ENCODE data around the gene ZC3H12D.

The ZC3H12D gene

GRCh38 chr6:149492798-149493343 lies 8.1 kb upstream of the ZC3H12D start:
- Histone ChIP-seq H3K27ac (ENCODE audit: extremely low read depth, low read depth, low read length) (no peak overlapping the region), H3K4me3 (ENCODE audit: low read depth, low read length) (no peak overlapping the region), H3K9me3 (ENCODE audit: control insufficient read depth, insufficient read depth, low read depth, low read length) (no peaks in the 10 kb centered on the region), H3K36me3 (ENCODE audit: control insufficient read depth in 2 of 2, insufficient read depth in 1 of 2, low read length in 2 of 2) (no peaks in the 10 kb centered on the region), H3K4me1 (ENCODE audit: control insufficient read depth, insufficient read depth, low read length) (no peaks in the 10 kb centered on the region)
- ChIA-PET CTCF (interaction anchor here (1.5 kb wide), 1 partner anchor 61 kb away, joined by 6 read pairs; no protein-coding TSS in a partner anchor), POLR2A (no interaction called here)
- no peak for TF ChIP-seq ZNF311 (tag by site-specific recombination; IDR thresholded peaks at IDR 0.05; ENCODE audit: borderline replicate concordance)
- no peak for TF ChIP-seq ZNF148 (tag by site-specific recombination; IDR thresholded peaks at IDR 0.05; ENCODE audit: borderline replicate concordance)

GRCh38 chr6:149489967-149490366 lies 5.2 kb upstream of the ZC3H12D start:
- H3K9me3 ChIP-seq (ENCODE audit: control insufficient read depth, insufficient read depth, low read depth, low read length), result no peaks in the 10 kb centered on the region
- TF ChIP-seq ZNF76 (tag by site-specific recombination; IDR thresholded peaks at IDR 0.05; ENCODE audit: borderline replicate concordance, low read depth) (no peak), ZNF792 (tag by site-specific recombination; IDR thresholded peaks at IDR 0.05) (no peak), SP2 (tag by site-specific recombination; IDR thresholded peaks at IDR 0.05) (no peak), ZNF555 (tag by site-specific recombination; conservative IDR thresholded peaks at IDR 0.05) (no peak), ZNF624 (tag by site-specific recombination; IDR thresholded peaks at IDR 0.05) (no peak), ZNF174 (tag by site-specific recombination; IDR thresholded peaks at IDR 0.05) (no peak), ZSCAN16 (tag by site-specific recombination; IDR thresholded peaks at IDR 0.05) (no peak), SCRT2 (tag by site-specific recombination; IDR thresholded peaks at IDR 0.05) (no peak), ZNF670 (tag by site-specific recombination; IDR thresholded peaks at IDR 0.05; ENCODE audit: low read depth) (no peak), ZBTB1 (tag by site-specific recombination; IDR thresholded peaks at IDR 0.05) (no peak), GLI2 (tag by site-specific recombination; IDR thresholded peaks at IDR 0.05; ENCODE audit: borderline replicate concordance, low read depth) (no peak), ZBTB7A (tag by site-specific recombination; IDR thresholded peaks at IDR 0.05; ENCODE audit: low read depth) (no peak), ZNF629 (tag by site-specific recombination; IDR thresholded peaks at IDR 0.05) (no peak), PBX3 (CRISPR knock-in tag; IDR thresholded peaks at IDR 0.05) (no peak), ZNF596 (tag by site-specific recombination; IDR thresholded peaks at IDR 0.05) (no peak), ZNF585B (tag by site-specific recombination; IDR thresholded peaks at IDR 0.05) (no peak), ZNF426 (tag by site-specific recombination; IDR thresholded peaks at IDR 0.05) (no peak), PATZ1 (tag by site-specific recombination; IDR thresholded peaks at IDR 0.05) (no peak)
- CTCF ChIA-PET, result interaction anchor here (0.7 to 1.7 kb wide), 5 partner anchors 10 to 912 kb away, joined by 3 to 6 read pairs (median 4); no protein-coding TSS in a partner anchor
- no peak overlapping the region for H3K27ac ChIP-seq (ENCODE audit: extremely low read depth, low read depth, low read length)
- no peaks in the 10 kb centered on the region for H3K36me3 ChIP-seq (ENCODE audit: control insufficient read depth in 2 of 2, insufficient read depth in 1 of 2, low read length in 2 of 2)
- H3K4me1 ChIP-seq (ENCODE audit: control insufficient read depth, insufficient read depth, low read length), result no peaks in the 10 kb centered on the region
- POLR2A ChIA-PET, result no interaction called here
- no peak overlapping the region for H3K4me3 ChIP-seq (ENCODE audit: low read depth, low read length)

Measured in HEK293 (cell line).